SU-DHL-6 (cell line): ENCODE results near the gene AMT.

Experiments
- CTCF ChIP-seq: fragments of 200-600 bp; sonication (generic); IDR thresholded peaks from one replicate; pipeline ENCODE4 v1.5.1; 2017; ENCODE audit warnings: antibody characterized with exemption, mild to moderate bottlenecking, low read length, moderate library complexity; ENCODE audit not compliant: insufficient read depth, poor library complexity, severe bottlenecking
- EZH2phosphoT487 ChIP-seq: fragments of 200-600 bp; sonication (generic), shearing (Covaris generic); conservative IDR thresholded peaks from 2 replicates; pipeline ENCODE4 v1.6.1; 2018; ENCODE audit warnings: mild to moderate bottlenecking, antibody characterized with exemption, low read length, moderate library complexity, mixed read lengths

DNA sequence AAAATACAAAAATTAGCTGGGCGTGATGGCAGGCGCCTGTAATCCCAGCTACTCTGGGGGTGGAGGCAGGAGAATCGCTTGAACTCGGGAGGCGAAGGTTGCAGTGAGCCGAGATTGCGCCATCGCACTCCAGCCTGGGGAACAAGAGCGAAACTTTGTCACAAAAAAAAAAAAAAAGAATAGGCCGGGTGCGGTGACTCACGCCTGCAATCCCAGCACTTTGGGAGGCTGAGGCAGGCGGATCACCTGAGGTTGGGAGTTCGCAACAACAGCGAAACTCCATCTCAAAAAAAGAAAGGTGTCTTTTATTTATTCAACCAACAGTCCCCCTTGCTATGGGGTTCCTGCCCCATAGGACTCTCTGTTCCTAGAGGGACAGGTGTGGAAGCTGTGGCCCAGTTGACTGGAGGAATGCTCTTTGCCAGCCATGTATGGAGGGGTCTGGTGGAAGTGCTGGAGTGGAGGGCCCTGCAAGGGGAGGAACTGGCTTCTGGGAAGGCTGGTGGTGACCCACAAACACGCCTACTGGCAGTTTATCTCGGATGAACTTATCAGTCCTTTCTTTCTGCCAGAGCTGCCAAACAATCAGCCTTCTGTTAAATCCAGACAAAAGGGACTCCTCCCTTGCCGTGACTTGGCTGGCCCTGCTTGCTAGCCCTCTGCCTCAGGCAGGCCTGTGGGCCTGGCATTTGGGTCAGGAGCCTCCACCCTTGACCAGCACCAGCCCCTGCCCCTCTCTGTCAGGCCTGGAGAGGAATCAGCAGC lies 43.2 kb upstream of the AMT start:
- TF ChIP-seq CTCF (no peak), EZH2phosphoT487 (no peak)
